GM21576 (cell line): ENCODE data around the gene WDR64.
"Not testable (repeated sequence)": the region's sequence is repeated elsewhere in the genome, so short reads cannot be mapped to it uniquely, and the experiment has no call there.

ENCODE experiments used
- ATAC-seq: cut with Tn5 transposase; IDR thresholded peaks from one replicate; pipeline ENCODE4 v1.9.1; 2021; ENCODE audit warnings: mild to moderate bottlenecking, moderate library complexity; ENCODE audit not compliant: unreplicated experiment

WDR64 gene

GRCh38 chr1:241735493-241735926 is 83.4 kb downstream of the WDR64 start:
- ATAC-seq: not testable (repeated sequence)

- ATAC-seq: no peak
These were observed 84.3 kb downstream of the WDR64 start for GRCh38 chr1:241736387-241736786.

DNA sequence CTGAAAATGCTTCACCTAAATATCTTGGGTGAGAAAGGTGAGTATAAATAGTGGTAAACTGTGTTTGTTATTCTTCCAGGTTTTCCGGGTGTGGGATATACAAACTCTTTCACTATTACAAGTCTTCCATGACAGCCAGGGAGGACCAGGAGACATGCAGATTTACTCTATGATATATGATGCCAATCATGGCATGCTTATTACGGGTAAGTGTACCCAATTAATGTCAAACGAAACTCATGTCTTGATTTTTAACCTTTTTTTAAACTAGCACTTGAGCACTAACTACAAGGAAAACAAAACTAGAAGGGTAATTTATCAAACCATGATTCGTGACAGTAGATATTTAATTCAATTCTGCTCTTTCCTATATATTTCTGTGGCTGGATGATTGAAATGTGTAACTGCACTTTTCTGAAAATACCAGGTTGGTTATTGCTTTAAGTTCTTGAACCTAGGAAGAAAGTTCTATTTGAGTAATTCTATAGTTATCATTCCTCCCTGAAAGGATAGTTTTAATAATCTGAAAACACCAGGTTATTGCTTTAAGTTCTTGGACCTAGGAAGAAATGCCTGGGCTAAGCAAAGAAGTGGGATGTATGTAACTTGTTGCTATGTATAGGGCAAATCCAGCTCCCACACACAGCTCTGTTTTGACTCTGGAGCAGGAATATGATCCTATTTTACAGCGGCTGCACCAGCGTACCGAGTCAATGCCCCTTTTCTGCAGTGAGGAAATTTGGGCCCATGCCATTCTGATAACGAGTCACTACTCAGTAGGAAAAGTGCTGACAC is 86.4 kb downstream of the WDR64 start:
- ATAC-seq: no peak

GRCh38 chr1:241742084-241742483 is 90.0 kb downstream of the WDR64 start:
- no peak for ATAC-seq

- ATAC-seq: no peak
These were observed 92.5 kb downstream of the WDR64 start for GRCh38 chr1:241744591-241744990.

DNA sequence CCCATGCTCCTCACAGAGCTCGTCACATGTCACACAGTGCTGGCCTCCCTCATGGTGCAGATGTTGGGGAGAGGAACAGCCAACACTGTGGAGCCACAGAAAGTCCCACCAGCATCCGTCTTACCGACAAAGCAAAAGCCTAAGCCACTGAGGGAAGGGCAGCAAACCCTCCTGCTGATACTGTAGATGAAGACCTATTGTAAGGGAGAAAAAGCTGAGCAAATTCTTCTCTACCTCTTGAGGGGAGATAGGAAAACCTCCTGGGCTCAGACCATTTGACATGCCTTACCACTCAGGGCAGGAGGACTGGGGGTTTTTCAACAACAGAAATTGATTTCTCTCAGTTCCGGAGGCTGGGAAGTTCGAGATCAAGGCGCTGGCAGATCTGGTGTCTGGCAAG is 95.9 kb downstream of the WDR64 start:
- no peak for ATAC-seq

DNA sequence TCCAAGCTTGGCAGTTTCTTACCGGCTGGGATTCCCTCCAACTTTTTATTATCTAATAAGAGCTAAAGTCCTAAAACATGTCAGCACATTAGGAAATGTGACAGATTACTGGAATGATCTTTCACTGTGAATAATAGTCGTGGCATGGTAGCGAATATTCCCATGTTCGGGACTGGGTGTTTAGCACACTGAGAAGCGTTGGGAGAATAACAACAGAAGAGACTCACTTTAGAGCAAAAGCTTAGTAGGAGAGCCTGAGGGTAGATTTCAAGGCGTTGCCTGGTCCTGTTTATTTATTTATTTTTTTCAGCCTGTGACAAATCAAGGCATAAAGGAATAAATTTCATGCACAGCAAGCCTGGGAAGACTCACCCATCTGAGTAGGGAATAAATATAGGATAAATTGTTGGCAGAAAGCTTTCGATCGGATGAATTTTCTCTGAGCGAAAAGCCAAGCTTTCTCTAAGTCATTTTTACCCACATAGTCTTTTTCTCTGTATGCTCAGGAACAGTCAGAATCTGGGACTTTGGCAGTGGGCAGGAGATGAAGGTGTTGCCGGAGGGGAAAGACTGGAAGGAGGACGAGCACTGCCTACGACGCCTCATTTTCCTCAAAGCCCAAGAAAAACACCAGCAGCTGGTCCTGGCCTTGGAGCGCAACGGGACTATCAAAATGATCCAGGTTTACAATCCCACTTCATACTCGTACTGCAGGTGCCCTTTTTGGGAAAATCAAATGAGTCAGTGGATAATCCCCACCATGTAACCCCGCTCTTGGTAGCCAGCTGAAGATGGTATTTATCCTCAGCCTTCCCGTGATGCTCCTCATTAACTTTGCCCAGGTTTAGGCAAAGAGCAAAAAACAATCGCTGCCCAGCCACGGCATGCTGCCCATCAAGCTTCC is 97.2 kb downstream of the WDR64 start:
- no peak for ATAC-seq

DNA sequence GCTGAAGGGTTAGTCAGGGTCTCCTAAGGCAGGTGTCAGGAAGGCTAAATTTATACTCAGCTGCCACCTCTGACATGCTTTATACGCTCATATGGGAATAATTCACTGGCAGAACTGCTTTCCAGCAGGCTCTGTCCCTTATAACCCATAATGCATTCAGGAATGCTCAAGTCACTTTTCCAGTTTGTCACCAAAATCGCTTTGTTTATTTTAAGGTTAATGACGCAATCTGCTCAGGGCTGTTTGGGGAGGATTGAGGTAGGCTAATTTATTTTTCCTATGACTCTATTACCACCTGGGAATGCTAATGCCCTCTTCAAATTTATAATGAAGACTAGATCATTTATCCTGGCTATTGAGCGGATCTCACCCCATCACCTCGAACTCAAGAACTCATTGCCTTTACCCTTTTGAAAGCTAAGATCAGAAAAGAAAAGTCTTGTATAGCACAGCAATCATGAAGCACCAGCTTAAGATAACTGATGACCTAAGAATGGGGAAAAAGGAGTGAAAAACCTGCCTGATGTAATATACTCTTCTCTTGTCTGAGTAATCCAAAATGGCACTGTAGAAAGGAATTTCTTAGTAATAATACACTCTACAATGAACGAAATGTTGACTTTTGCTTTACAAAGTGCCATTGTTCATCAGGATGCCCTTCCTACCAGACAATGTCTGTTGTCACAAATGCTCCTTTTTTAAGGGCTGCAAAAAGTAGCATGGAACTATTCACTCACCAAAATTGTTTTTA is 98.0 kb downstream of the WDR64 start:
- no peak for ATAC-seq

GRCh38 chr1:241751524-241751923 is 99.4 kb downstream of the WDR64 start:
- no peak for ATAC-seq

- ATAC-seq: no peak
These were observed 110.7 kb downstream of the WDR64 start for GRCh38 chr1:241762713-241763339.

DNA sequence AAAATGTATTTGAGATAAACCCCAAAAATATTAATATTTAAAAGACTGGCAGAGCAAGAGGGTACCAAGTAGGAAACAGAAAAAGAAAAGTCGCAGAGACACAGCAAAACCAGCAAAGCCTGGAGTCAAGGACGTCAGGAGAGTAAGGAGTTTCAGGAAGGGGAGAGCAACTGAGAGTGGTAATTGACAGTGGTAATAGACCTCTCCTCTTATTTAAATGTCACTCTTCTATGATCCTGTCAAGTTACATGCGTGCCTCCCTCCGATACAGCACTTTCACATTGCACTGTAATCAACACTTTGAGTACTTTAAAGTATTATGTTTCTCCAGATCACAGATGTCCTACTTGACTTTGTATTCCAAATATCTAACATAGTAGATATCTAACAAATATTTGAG is 113.3 kb downstream of the WDR64 start:
- no peak for ATAC-seq

DNA sequence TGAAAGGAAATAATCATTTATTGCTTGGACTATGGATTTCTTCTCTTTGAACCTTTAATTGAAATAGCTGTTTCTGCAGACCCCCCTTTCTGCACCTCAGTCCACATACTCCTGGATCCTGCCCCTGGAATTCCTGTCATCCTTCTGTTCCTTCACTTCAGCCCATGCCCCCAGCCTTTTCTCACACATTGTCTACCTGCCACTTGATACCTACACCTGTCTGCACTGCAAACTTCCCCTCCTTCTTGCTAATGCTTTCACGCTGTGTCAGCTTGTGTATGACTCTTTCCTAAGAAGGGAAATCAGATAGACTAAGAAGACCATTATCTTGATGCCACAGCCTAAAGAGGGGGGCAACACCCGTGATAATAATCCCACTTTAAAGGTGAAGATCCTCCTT is 115.7 kb downstream of the WDR64 start:
- no peak for ATAC-seq

GRCh38 chr1:241770115-241770514 is 118.0 kb downstream of the WDR64 start:
- no peak for ATAC-seq

GRCh38 chr1:241771117-241771516 is 119.0 kb downstream of the WDR64 start:
- ATAC-seq: no peak

DNA sequence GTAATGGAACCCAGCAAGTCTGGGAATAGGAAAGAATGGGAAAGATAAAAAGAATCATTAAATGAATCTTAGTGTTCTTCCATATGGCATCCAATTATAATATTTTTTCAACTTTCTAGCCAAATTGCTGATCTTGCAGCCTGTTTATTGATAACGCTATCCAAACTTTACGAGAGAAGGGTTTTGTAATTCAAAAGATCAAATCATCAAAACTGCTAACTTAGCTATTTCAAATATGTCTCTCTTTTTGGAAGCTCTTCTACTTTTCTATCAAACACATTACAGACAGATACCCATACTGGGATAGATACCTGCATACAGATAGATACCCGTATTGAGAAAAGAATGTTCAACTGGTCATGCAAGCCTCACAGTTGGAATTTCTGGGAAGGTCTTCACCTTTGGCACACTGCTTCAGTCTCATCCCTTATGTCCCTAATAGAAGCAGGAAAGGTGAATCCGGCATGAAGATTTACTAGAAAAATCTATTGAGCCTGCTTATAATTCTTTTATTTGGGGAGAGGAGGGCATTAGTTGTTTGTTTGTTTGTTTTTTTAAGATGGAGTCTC is 120.9 kb downstream of the WDR64 start:
- ATAC-seq: no peak

- no peak for ATAC-seq
These were observed 121.9 kb downstream of the WDR64 start for GRCh38 chr1:241773991-241774390.

- no peak for ATAC-seq
These were observed 122.9 kb downstream of the WDR64 start for GRCh38 chr1:241775021-241775420.

DNA sequence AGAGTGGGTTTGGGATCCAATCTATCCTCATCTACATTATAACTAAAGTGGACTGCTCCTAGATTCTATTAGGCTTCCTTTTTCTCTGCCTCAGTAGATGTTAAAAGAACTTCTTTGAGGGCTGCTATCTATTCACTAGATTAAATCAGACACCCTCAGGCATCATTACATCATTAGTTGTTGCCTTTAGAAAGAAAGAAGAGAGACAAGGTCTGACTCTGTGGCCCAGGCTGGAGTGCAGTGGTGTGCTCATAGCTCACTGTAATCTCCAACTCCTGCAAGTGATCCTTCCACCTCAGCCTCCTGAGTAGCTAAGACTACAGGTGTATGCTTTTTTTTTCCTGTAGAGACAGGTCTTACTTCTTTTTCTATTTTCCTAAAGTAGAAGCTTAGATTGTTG is 124.8 kb downstream of the WDR64 start:
- ATAC-seq: no peak

GRCh38 chr1:241778117-241778516 is 126.0 kb downstream of the WDR64 start:
- no peak for ATAC-seq

- ATAC-seq: no peak
These were observed 127.8 kb downstream of the WDR64 start for GRCh38 chr1:241779897-241780296.
